Lower leg skin (tissue), 3 donors: Measurements from ENCODE around the gene UPK3A.

Experiments used
- POLR2A ChIP-seq, 2 donors: fragments of 450-650 bp; IDR thresholded peaks; one replicate each; pipeline ENCODE4 v1.6.1; 2016 to 2017; ENCODE audit warnings: antibody characterized with exemption in 2 of 2, mild to moderate bottlenecking in 1 of 2, moderate library complexity in 1 of 2
- TF ChIP-seq, protein P1 (sequence below), 3 donors: fragments of 450-650 bp; IDR thresholded peaks; one replicate each; pipeline ENCODE4 v1.5.1; 2016; ENCODE audit warnings: antibody characterized with exemption in 3 of 3, mild to moderate bottlenecking in 3 of 3, moderate library complexity in 2 of 3

- TF ChIP-seq, protein P1, sequence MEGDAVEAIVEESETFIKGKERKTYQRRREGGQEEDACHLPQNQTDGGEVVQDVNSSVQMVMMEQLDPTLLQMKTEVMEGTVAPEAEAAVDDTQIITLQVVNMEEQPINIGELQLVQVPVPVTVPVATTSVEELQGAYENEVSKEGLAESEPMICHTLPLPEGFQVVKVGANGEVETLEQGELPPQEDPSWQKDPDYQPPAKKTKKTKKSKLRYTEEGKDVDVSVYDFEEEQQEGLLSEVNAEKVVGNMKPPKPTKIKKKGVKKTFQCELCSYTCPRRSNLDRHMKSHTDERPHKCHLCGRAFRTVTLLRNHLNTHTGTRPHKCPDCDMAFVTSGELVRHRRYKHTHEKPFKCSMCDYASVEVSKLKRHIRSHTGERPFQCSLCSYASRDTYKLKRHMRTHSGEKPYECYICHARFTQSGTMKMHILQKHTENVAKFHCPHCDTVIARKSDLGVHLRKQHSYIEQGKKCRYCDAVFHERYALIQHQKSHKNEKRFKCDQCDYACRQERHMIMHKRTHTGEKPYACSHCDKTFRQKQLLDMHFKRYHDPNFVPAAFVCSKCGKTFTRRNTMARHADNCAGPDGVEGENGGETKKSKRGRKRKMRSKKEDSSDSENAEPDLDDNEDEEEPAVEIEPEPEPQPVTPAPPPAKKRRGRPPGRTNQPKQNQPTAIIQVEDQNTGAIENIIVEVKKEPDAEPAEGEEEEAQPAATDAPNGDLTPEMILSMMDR (IDR thresholded peaks at IDR 0.05): no peak
- no peak for TF ChIP-seq POLR2A (IDR thresholded peaks at IDR 0.05)
These were observed 19.2 kb upstream of the UPK3A start for GRCh38 chr22:45265535-45265934.
